Neuron (in vitro differentiated cells): ENCODE data around the gene APOA4.

Source experiments
- H2AFZ ChIP-seq: one replicate; pipeline ENCODE4 v1.6.1; 2013; ENCODE audit warnings: low read depth, mild to moderate bottlenecking, inconsistent platforms, low read length, moderate library complexity
- H3K27me3 ChIP-seq: one replicate; pipeline ENCODE4 v1.6.1; 2013; ENCODE audit warnings: low read length; ENCODE audit not compliant: insufficient read depth
- H3K36me3 ChIP-seq: one replicate; pipeline ENCODE4 v1.6.1; 2013; ENCODE audit warnings: low read length; ENCODE audit not compliant: insufficient read depth
- H3K4me1 ChIP-seq: one replicate; pipeline ENCODE4 v1.6.1; 2013; ENCODE audit warnings: low read length; ENCODE audit not compliant: insufficient read depth
- H3K4me3 ChIP-seq: 2 replicates; pipeline ENCODE4 v1.5.1; 2013; ENCODE audit warnings: mild to moderate bottlenecking, low read length, moderate library complexity
- H3K9me3 ChIP-seq: one replicate; pipeline ENCODE4 v1.6.1; 2013; ENCODE audit warnings: low read length

The APOA4 gene

GRCh38 chr11:116787786-116788486 lies 35.2 kb downstream of the APOA4 start, which contains the start of gene ZPR1:
Gene ZPR1 (minus strand): TSS chr11:116788023. CDS start chr11:116787990, 33 bp downstream.
- peak within 1 kb of the TSS; percentile 72 for H2AFZ ChIP-seq
- H3K4me1 ChIP-seq, result peaks cover 15% of the 10 kb centered on the region
- no peaks in the 10 kb centered on the region for H3K27me3 ChIP-seq
- no peaks in the 10 kb centered on the region for H3K9me3 ChIP-seq
- peaks cover 39% of the 10 kb centered on the region for H3K36me3 ChIP-seq
- H3K4me3 ChIP-seq, result peak within 1 kb of the TSS; percentile 69

GRCh38 chr11:116787436-116787785 lies 35.7 kb downstream of the APOA4 start:
- Histone ChIP-seq H3K36me3 (peaks cover 44% of the 10 kb centered on the region), H3K27me3 (no peaks in the 10 kb centered on the region), H3K9me3 (no peaks in the 10 kb centered on the region), H3K4me3 (peak overlapping the region; percentile 69), H2AFZ (peak overlapping the region; percentile 72), H3K4me1 (peaks cover 15% of the 10 kb centered on the region)

- Histone ChIP-seq H2AFZ (no peak overlapping the region), H3K4me1 (peaks cover 15% of the 10 kb centered on the region), H3K36me3 (peaks cover 49% of the 10 kb centered on the region), H3K4me3 (peak overlapping the region; percentile 69), H3K27me3 (no peaks in the 10 kb centered on the region), H3K9me3 (no peaks in the 10 kb centered on the region)
Observed at GRCh38 chr11:116786966-116787365, 36.1 kb downstream of the APOA4 start.

GRCh38 chr11:116786326-116786725 lies 36.8 kb downstream of the APOA4 start:
- Histone ChIP-seq H2AFZ (no peak overlapping the region), H3K36me3 (peaks cover 52% of the 10 kb centered on the region), H3K4me3 (peak overlapping the region; percentile 69)

GRCh38 chr11:116782728-116783127 lies 40.4 kb downstream of the APOA4 start:
- Histone ChIP-seq H3K9me3 (no peaks in the 10 kb centered on the region), H3K27me3 (no peaks in the 10 kb centered on the region), H2AFZ (no peak overlapping the region), H3K4me3 (no peak overlapping the region), H3K4me1 (peaks cover 9% of the 10 kb centered on the region), H3K36me3 (peaks cover 85% of the 10 kb centered on the region)

More at GRCh38 chr11:116786326-116786725, 36.8 kb downstream of the APOA4 start:
- Histone ChIP-seq H3K9me3 (no peaks in the 10 kb centered on the region), H3K27me3 (no peaks in the 10 kb centered on the region), H3K4me1 (peaks cover 15% of the 10 kb centered on the region)

- Histone ChIP-seq H3K9me3 (no peaks in the 10 kb centered on the region), H3K4me1 (peaks cover 6% of the 10 kb centered on the region), H3K4me3 (no peak overlapping the region), H3K27me3 (no peaks in the 10 kb centered on the region), H2AFZ (no peak overlapping the region), H3K36me3 (peaks cover 63% of the 10 kb centered on the region)
Observed at GRCh38 chr11:116778556-116778955, 44.5 kb downstream of the APOA4 start.

GRCh38 chr11:116777056-116777455 lies 46.0 kb downstream of the APOA4 start:
- Histone ChIP-seq H3K9me3 (no peaks in the 10 kb centered on the region), H2AFZ (no peak overlapping the region), H3K36me3 (peaks cover 48% of the 10 kb centered on the region), H3K27me3 (no peaks in the 10 kb centered on the region), H3K4me3 (no peak overlapping the region), H3K4me1 (peaks cover 10% of the 10 kb centered on the region)

GRCh38 chr11:116776522-116776984 lies 46.6 kb downstream of the APOA4 start:
- H3K4me3 ChIP-seq, result no peak overlapping the region
- no peaks in the 10 kb centered on the region for H3K27me3 ChIP-seq
- H3K4me1 ChIP-seq, result peaks cover 14% of the 10 kb centered on the region
- no peak overlapping the region for H2AFZ ChIP-seq
- H3K9me3 ChIP-seq, result no peaks in the 10 kb centered on the region
- H3K36me3 ChIP-seq, result peaks cover 46% of the 10 kb centered on the region

- Histone ChIP-seq H2AFZ (no peak overlapping the region), H3K4me1 (peaks cover 20% of the 10 kb centered on the region), H3K9me3 (no peaks in the 10 kb centered on the region), H3K27me3 (no peaks in the 10 kb centered on the region), H3K36me3 (peaks cover 41% of the 10 kb centered on the region), H3K4me3 (no peak overlapping the region)
Observed at GRCh38 chr11:116775975-116776374, 47.1 kb downstream of the APOA4 start.

GRCh38 chr11:116774661-116775060 lies 48.4 kb downstream of the APOA4 start:
- Histone ChIP-seq H3K9me3 (no peaks in the 10 kb centered on the region), H3K4me1 (peaks cover 22% of the 10 kb centered on the region), H3K27me3 (no peaks in the 10 kb centered on the region), H3K4me3 (no peak overlapping the region), H2AFZ (no peak overlapping the region), H3K36me3 (peaks cover 30% of the 10 kb centered on the region)

- Histone ChIP-seq H3K4me1 (peaks cover 22% of the 10 kb centered on the region), H3K36me3 (peaks cover 27% of the 10 kb centered on the region), H3K9me3 (no peaks in the 10 kb centered on the region), H3K27me3 (no peaks in the 10 kb centered on the region), H3K4me3 (peak overlapping the region; percentile 87), H2AFZ (peak overlapping the region; percentile 74)
Observed at GRCh38 chr11:116773203-116774097, 49.7 kb downstream of the APOA4 start.

- Histone ChIP-seq H2AFZ (peak within 1 kb of the TSS; percentile 85), H3K4me3 (peak within 1 kb of the TSS; percentile 87), H3K27me3 (no peaks in the 10 kb centered on the region), H3K9me3 (no peaks in the 10 kb centered on the region), H3K4me1 (peaks cover 22% of the 10 kb centered on the region), H3K36me3 (peaks cover 27% of the 10 kb centered on the region)
Observed at GRCh38 chr11:116772443-116773202, 50.5 kb downstream of the APOA4 start, which contains the start of gene BUD13. Gene BUD13 (minus strand): TSS chr11:116772987. CDS start chr11:116772964, 23 bp downstream.
